ENCODE measurements around the gene GOLPH3L. TPM values are rescaled to one million over a fixed set of nuclear protein-coding genes. Genes with fewer than 3 reads are reported as not detected.
"Not testable (repeated sequence)": the region's sequence is repeated elsewhere in the genome, so short reads cannot be mapped to it uniquely, and the experiment has no call there.

GOLPH3L gene
- total RNA-seq, 2 experiments from 2014 or later, result 24.0 to 27.1 TPM

DNA sequence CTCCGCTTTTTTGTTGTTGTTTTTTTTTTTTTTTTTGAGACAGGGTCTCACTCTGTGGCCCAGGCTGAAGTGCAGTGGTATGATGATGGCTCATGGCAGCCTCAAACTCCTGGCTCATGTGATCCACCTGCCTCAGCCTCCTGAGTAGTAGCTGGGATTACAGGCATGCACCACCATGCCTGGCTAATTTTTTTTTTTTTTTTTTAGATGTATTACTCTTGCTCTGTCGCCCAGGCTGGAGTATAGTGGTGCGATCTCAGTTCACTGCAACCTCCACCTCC lies 91.6 kb downstream of the GOLPH3L start:
- H3K9me3 Mint-ChIP-seq, DNase-seq, H3K4me3 Mint-ChIP-seq, H3K27me3 Mint-ChIP-seq, H3K27ac Mint-ChIP-seq: not testable (repeated sequence)
- Mint-ChIP-seq H3K36me3 (ENCODE audit: low read depth) (peaks cover 13% of the 10 kb centered on the region), H3K4me1 (peaks cover 17% of the 10 kb centered on the region)
- POLR2A ChIA-PET, result interaction anchor here (0.7 kb wide), 1 partner anchor 42 kb away, joined by 4 read pairs; no protein-coding TSS in a partner anchor
- CTCF ChIA-PET, result interaction anchor here (0.5 to 1.4 kb wide), 6 partner anchors 9 to 147 kb away, joined by 3 to 5 read pairs (median 3); no protein-coding TSS in a partner anchor

- Mint-ChIP-seq H3K27ac (no peak overlapping the region), H3K36me3 (ENCODE audit: low read depth) (peaks cover 19% of the 10 kb centered on the region), H3K27me3 (no peaks in the 10 kb centered on the region), H3K4me1 (peaks cover 13% of the 10 kb centered on the region), H3K9me3 (no peaks in the 10 kb centered on the region), H3K4me3 (no peak overlapping the region)
- ChIA-PET CTCF (interaction anchor here (1.1 to 1.4 kb wide), 3 partner anchors 10 to 43 kb away, joined by 3 to 4 read pairs (median 4); no protein-coding TSS in a partner anchor), POLR2A (no interaction called here)
- no peak for DNase-seq
Measured at GRCh38 chr1:150604226-150604588, 92.7 kb downstream of the GOLPH3L start.

- Mint-ChIP-seq H3K9me3 (no peaks in the 10 kb centered on the region), H3K4me1 (peaks cover 13% of the 10 kb centered on the region), H3K36me3 (ENCODE audit: low read depth) (peaks cover 19% of the 10 kb centered on the region), H3K4me3 (no peak overlapping the region), H3K27ac (no peak overlapping the region), H3K27me3 (no peaks in the 10 kb centered on the region)
- ChIA-PET POLR2A (no interaction called here), CTCF (interaction anchor here (1.0 to 1.4 kb wide), 3 partner anchors 10 to 42 kb away, joined by 4 to 5 read pairs (median 4); no protein-coding TSS in a partner anchor)
- DNase-seq, result no peak
Measured at GRCh38 chr1:150603711-150604110, 93.2 kb downstream of the GOLPH3L start.

GRCh38 chr1:150602372-150602771 lies 94.6 kb downstream of the GOLPH3L start:
- H3K9me3 Mint-ChIP-seq, DNase-seq, H3K4me3 Mint-ChIP-seq, H3K27ac Mint-ChIP-seq, POLR2A ChIA-PET, H3K27me3 Mint-ChIP-seq: not testable (repeated sequence)
- CTCF ChIA-PET, result interaction anchor here (0.6 to 1.0 kb wide), 2 partner anchors 9 to 165 kb away, joined by 3 to 4 read pairs; no protein-coding TSS in a partner anchor
- Mint-ChIP-seq H3K4me1 (peaks cover 16% of the 10 kb centered on the region), H3K36me3 (ENCODE audit: low read depth) (peaks cover 19% of the 10 kb centered on the region)

DNA sequence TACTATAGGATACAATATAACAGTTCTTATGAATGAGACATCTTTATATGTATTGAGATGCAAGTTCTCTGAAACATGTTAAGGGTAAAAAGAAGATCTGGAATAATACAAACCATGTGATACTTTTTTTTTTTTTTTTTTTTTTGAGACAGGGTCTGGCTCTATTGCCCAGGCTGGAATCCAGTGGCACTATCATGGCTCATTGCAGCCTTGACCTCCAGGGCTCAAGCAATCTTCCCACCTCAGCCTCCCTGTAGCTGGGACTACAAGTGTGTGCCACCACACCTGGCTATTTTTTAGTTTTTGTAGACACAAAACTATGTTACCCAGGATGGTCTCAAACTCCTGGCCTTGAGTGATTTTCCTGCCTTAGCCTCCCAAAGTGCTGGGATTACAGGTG lies 95.4 kb downstream of the GOLPH3L start:
- Mint-ChIP-seq H3K4me1 (peaks cover 15% of the 10 kb centered on the region), H3K9me3 (no peaks in the 10 kb centered on the region), H3K4me3 (no peak overlapping the region), H3K36me3 (ENCODE audit: low read depth) (peaks cover 17% of the 10 kb centered on the region), H3K27me3 (no peaks in the 10 kb centered on the region), H3K27ac (no peak overlapping the region)
- POLR2A ChIA-PET, result no interaction called here
- DNase-seq, result no peak
- CTCF ChIA-PET, result interaction anchor here (1.0 kb wide), 1 partner anchor 10 kb away, joined by 3 read pairs; no protein-coding TSS in a partner anchor

- H3K27me3 Mint-ChIP-seq, H3K27ac Mint-ChIP-seq, POLR2A ChIA-PET, H3K4me3 Mint-ChIP-seq, H3K9me3 Mint-ChIP-seq, DNase-seq: not testable (repeated sequence)
- peaks cover 21% of the 10 kb centered on the region for H3K36me3 Mint-ChIP-seq (ENCODE audit: low read depth)
- CTCF ChIA-PET, result interaction anchor here (0.7 kb wide), 1 partner anchor 10 kb away, joined by 3 read pairs; no protein-coding TSS in a partner anchor
- H3K4me1 Mint-ChIP-seq, result peaks cover 14% of the 10 kb centered on the region
Measured at GRCh38 chr1:150598346-150598745, 98.6 kb downstream of the GOLPH3L start.

GRCh38 chr1:150596976-150597375 lies 100.0 kb downstream of the GOLPH3L start:
- CTCF ChIA-PET, result interaction anchor here (0.6 kb wide), 1 partner anchor 268 kb away, joined by 4 read pairs; no protein-coding TSS in a partner anchor
- Mint-ChIP-seq H3K27ac (no peak overlapping the region), H3K4me3 (no peak overlapping the region), H3K27me3 (no peaks in the 10 kb centered on the region), H3K9me3 (no peaks in the 10 kb centered on the region), H3K4me1 (peaks cover 14% of the 10 kb centered on the region), H3K36me3 (ENCODE audit: low read depth) (peaks cover 21% of the 10 kb centered on the region)
- POLR2A ChIA-PET, result no interaction called here
- no peak for DNase-seq

Other genes starting within 250 kb of the GOLPH3L start
- 10 to 100 TPM; 31.9 to 35.9 TPM for gene TARS2, start 209.7 kb downstream of the GOLPH3L start, total RNA-seq
- gene ECM1, start 189.0 kb downstream of the GOLPH3L start, total RNA-seq, result 1 to 10 TPM in 1 of 2 experiments, under 1 TPM in 1; 0.87 to 1.2 TPM
- under 1 TPM in 1 of 2 experiments, not detected in 1; 0.64 TPM for gene FALEC, start 181.4 kb downstream of the GOLPH3L start, total RNA-seq
- under 1 TPM; 0.06 to 0.15 TPM for gene ADAMTSL4, start 147.7 kb downstream of the GOLPH3L start, total RNA-seq
- gene MCL1, start 117.5 kb downstream of the GOLPH3L start, total RNA-seq, result 100 to 1,000 TPM; 260 to 311 TPM
- 100 to 1,000 TPM; 192 to 193 TPM for gene ENSA, start 67.5 kb downstream of the GOLPH3L start, total RNA-seq
- under 1 TPM; 0.37 to 0.40 TPM for gene HORMAD1, start 23.7 kb upstream of the GOLPH3L start, total RNA-seq
- 100 to 1,000 TPM; 111 to 117 TPM for gene CTSS, start 68.6 kb upstream of the GOLPH3L start, total RNA-seq
- 1 to 10 TPM; 5.1 to 5.8 TPM for gene CTSK, start 111.1 kb upstream of the GOLPH3L start, total RNA-seq
- gene ARNT, start 179.4 kb upstream of the GOLPH3L start, total RNA-seq, result 10 to 100 TPM; 38.6 to 40.5 TPM
- not detected for gene CTXND2, start 190.0 kb upstream of the GOLPH3L start, total RNA-seq
- gene SETDB1, start 229.2 kb upstream of the GOLPH3L start, total RNA-seq, result 10 to 100 TPM; 51.1 to 58.1 TPM

All from activated CD4-positive, alpha-beta T cell treated with anti-CD3 and anti-CD28 coated beads, Interleukin-2, amount 10 ng/mL, durations not matched to agents 7 days and 5 days (primary cell).